ENCODE data around the gene ZSCAN5A.

- TF ChIP-seq ZNF207 (IDR thresholded peaks at IDR 0.05; ENCODE audit: borderline replicate concordance) = no peak
- TF ChIP-seq BRCA1 (IDR thresholded peaks at IDR 0.05; ENCODE audit: low read depth, low read length) = no peak
- TF ChIP-seq CREB1 (IDR thresholded peaks at IDR 0.05; ENCODE audit: low read depth) = no peak
- no peak for TF ChIP-seq ATF2 (IDR thresholded peaks at IDR 0.05; ENCODE audit: low read length)
Observed at GRCh38 chr19:56301886-56302620, 12.6 kb downstream of the ZSCAN5A start.

Measured in GM12878 (cell line).